H1 (cell line): ENCODE data around the gene C5. TPM values are rescaled to one million over a fixed set of nuclear protein-coding genes. Genes with fewer than 3 reads are reported as not detected.

ENCODE experiments used
- CTCF ChIA-PET: fragments of 300-600 bp; sonication (Branson Sonifier 250); formaldehyde crosslinking; loops from one replicate; lab custom pipeline; 2021; ENCODE audit not compliant: partially characterized antibody; lab: Charles Lee
- POLR2A ChIA-PET: fragments of 300-600 bp; sonication (Branson Sonifier 250); formaldehyde crosslinking; loops from one replicate; lab custom pipeline; 2021; ENCODE audit warnings: inconsistent platforms; ENCODE audit not compliant: partially characterized antibody; lab: Charles Lee
- DNase-seq, 2 experiments: peaks; one replicate each; pipeline versions ENCODE4 v3.0.0 to v3.0.0-alpha.2; 2010 to 2022; ENCODE audit warnings: low spot score in 2 of 2, low read depth in 1 of 2, mixed read lengths in 1 of 2
- FAIRE-seq: peaks from 2 replicates; lab custom pipeline; 2011; peaks lifted over from hg19 to GRCh38; lab: Jason Lieb, UNC
- H2AFZ ChIP-seq: 2 replicates; pipeline ENCODE4 v1.8.1; 2012; ENCODE audit warnings: low read length, inconsistent platforms
- H2AK5ac ChIP-seq: 2 replicates; pipeline ENCODE4 v1.6.1; 2013; ENCODE audit warnings: low read depth, low read length
- H2BK120ac ChIP-seq: replicated peaks from 2 replicates; pipeline ENCODE3; 2013; ENCODE audit warnings: low read depth, low read length, inconsistent platforms
- H2BK12ac ChIP-seq: 2 replicates; pipeline ENCODE4 v1.6.1; 2013; ENCODE audit warnings: low read depth, low read length
- H2BK15ac ChIP-seq: 2 replicates; pipeline ENCODE4 v1.6.1; 2013; ENCODE audit warnings: low read length
- H2BK20ac ChIP-seq: 2 replicates; pipeline ENCODE4 v1.6.1; 2013; ENCODE audit warnings: low read length
- H2BK5ac ChIP-seq: 2 replicates; pipeline ENCODE4 v1.6.1; 2013; ENCODE audit warnings: low read depth, low read length
- H3K14ac ChIP-seq: 2 replicates; pipeline ENCODE4 v1.6.1; 2013; ENCODE audit warnings: inconsistent platforms; ENCODE audit not compliant: insufficient read length
- H3K18ac ChIP-seq: 2 replicates; pipeline ENCODE4 v1.6.1; 2013; ENCODE audit warnings: low read length; ENCODE audit errors: extremely low read depth
- H3K23ac ChIP-seq: 2 replicates; pipeline ENCODE4 v1.6.1; 2013; ENCODE audit warnings: inconsistent platforms; ENCODE audit not compliant: insufficient read length
- H3K23me2 ChIP-seq: 2 replicates; pipeline ENCODE4 v1.6.1; 2013; ENCODE audit warnings: low read depth, low read length
- H3K27ac ChIP-seq: 2 replicates; pipeline ENCODE4 v1.6.1; 2011; ENCODE audit warnings: low read depth, low read length, inconsistent platforms
- H3K27me3 ChIP-seq, 4 experiments: replicated peaks in 1 of 4; 1 replicate in 1 of 4; 2 replicates in 3 of 4; pipeline versions ENCODE4 v1.6.1 to v1.8.1; 2011 to 2013; ENCODE audit warnings: low read length in 3 of 4, mild to moderate bottlenecking in 3 of 4, inconsistent platforms in 2 of 4, mixed read lengths in 2 of 4, moderate library complexity in 1 of 4; ENCODE audit not compliant: control insufficient read depth in 3 of 4, insufficient read depth in 3 of 4; ENCODE audit errors: extremely low read depth in 1 of 4
- H3K36me3 ChIP-seq, 4 experiments: 2 replicates each; pipeline versions ENCODE4 v1.6.1 to v1.8.1; 2011 to 2013; ENCODE audit warnings: mild to moderate bottlenecking in 4 of 4, low read length in 3 of 4, moderate library complexity in 2 of 4, control low read depth in 1 of 4, inconsistent platforms in 1 of 4; ENCODE audit not compliant: insufficient read depth in 4 of 4, control insufficient read depth in 2 of 4
- H3K4ac ChIP-seq: replicated peaks from 2 replicates; pipeline ENCODE3; 2013; ENCODE audit warnings: low read length, low read depth, mixed read lengths, inconsistent platforms; ENCODE audit not compliant: insufficient read length
- H3K4me1 ChIP-seq, 4 experiments: replicated peaks in 1 of 4; 1 replicate in 1 of 4; 2 replicates in 3 of 4; pipeline versions ENCODE4 v1.6.1 to v1.8.1; 2011 to 2013; ENCODE audit warnings: low read length in 3 of 4, inconsistent platforms in 2 of 4, mixed read lengths in 1 of 4; ENCODE audit not compliant: insufficient read depth in 4 of 4, control insufficient read depth in 3 of 4
- H3K4me2 ChIP-seq, 2 experiments: 2 replicates each; pipeline versions ENCODE4 v1.6.1 to v1.8.1; 2011 to 2013; ENCODE audit warnings: low read depth in 2 of 2, low read length in 2 of 2, control low read depth in 1 of 2, inconsistent platforms in 1 of 2, mild to moderate bottlenecking in 1 of 2; ENCODE audit not compliant: insufficient read depth in 1 of 2
- H3K4me3 ChIP-seq, 4 experiments: fragments of 200-600, 300-600 bp in 1 of 4; sonication (generic), shearing (Covaris generic), sonication (Bioruptor Twin) in 1 of 4; 2 replicates each; pipeline versions ENCODE4 v1.5.1 to v1.8.1; 2011 to 2016; ENCODE audit warnings: low read length in 4 of 4, low read depth in 3 of 4, control low read depth in 2 of 4, inconsistent platforms in 2 of 4, mild to moderate bottlenecking in 2 of 4, mixed read lengths in 1 of 4, moderate library complexity in 1 of 4; ENCODE audit not compliant: insufficient read depth in 2 of 4; ENCODE audit errors: extremely low read depth in 1 of 4
- H3K56ac ChIP-seq: replicated peaks from 2 replicates; pipeline ENCODE3; 2013; ENCODE audit warnings: low read depth, mild to moderate bottlenecking, mixed read lengths, low read length, inconsistent platforms; ENCODE audit not compliant: insufficient read length
- H3K79me1 ChIP-seq: 2 replicates; pipeline ENCODE4 v1.6.1; 2013; ENCODE audit warnings: low read depth, low read length, control low read depth
- H3K79me2 ChIP-seq, 2 experiments: 2 replicates each; pipeline versions ENCODE4 v1.6.1 to v1.8.1; 2012 to 2013; ENCODE audit warnings: low read length in 2 of 2, mild to moderate bottlenecking in 2 of 2, inconsistent platforms in 1 of 2; ENCODE audit not compliant: insufficient read depth in 2 of 2, control insufficient read depth in 1 of 2
- H3K9ac ChIP-seq, 4 experiments: replicated peaks in 1 of 4; 1 replicate in 1 of 4; 2 replicates in 3 of 4; pipeline versions ENCODE4 v1.6.1 to v1.8.1; 2011 to 2013; ENCODE audit warnings: low read depth in 3 of 4, low read length in 3 of 4, control low read depth in 2 of 4, mild to moderate bottlenecking in 2 of 4, moderate library complexity in 2 of 4, inconsistent platforms in 1 of 4; ENCODE audit errors: extremely low read depth in 1 of 4
- H3K9me3 ChIP-seq, 2 experiments: 2 replicates each; pipeline versions ENCODE4 v1.6.1 to v1.8.1; 2012 to 2013; ENCODE audit warnings: mild to moderate bottlenecking in 2 of 2, moderate library complexity in 2 of 2, control low read depth in 1 of 2, inconsistent platforms in 1 of 2, low read depth in 1 of 2, low read length in 1 of 2, mixed read lengths in 1 of 2; ENCODE audit not compliant: insufficient read depth in 2 of 2
- H4K20me1 ChIP-seq, 2 experiments: replicated peaks in 1 of 2; 2 replicates each; pipeline versions ENCODE3 to v1.8.1; 2011 to 2013; ENCODE audit warnings: inconsistent platforms in 2 of 2, low read length in 2 of 2, mild to moderate bottlenecking in 1 of 2; ENCODE audit not compliant: insufficient read depth in 2 of 2, control insufficient read depth in 1 of 2
- H4K5ac ChIP-seq: 2 replicates; pipeline ENCODE4 v1.6.1; 2013; ENCODE audit warnings: low read length, low read depth, mixed read lengths, inconsistent platforms; ENCODE audit not compliant: insufficient read length
- H4K8ac ChIP-seq: 2 replicates; pipeline ENCODE4 v1.8.0; 2013; ENCODE audit warnings: mild to moderate bottlenecking, moderate library complexity, low read length, inconsistent platforms; ENCODE audit not compliant: insufficient read depth; ENCODE audit errors: extremely low read depth
- H4K91ac ChIP-seq: replicated peaks from 2 replicates; pipeline ENCODE3; 2013; ENCODE audit warnings: low read length, mixed read lengths, inconsistent platforms; ENCODE audit not compliant: insufficient read length
- ASH2L ChIP-seq: fragments of 200-600, 300-600 bp; sonication (generic); IDR thresholded peaks from one replicate; pipeline ENCODE4 v1.7.1; 2017; ENCODE audit warnings: low read length
- MAFK ChIP-seq: IDR thresholded peaks from 2 replicates; pipeline ENCODE4 v1.6.1; 2012; ENCODE audit warnings: low read depth, mild to moderate bottlenecking, improper control_type of control experiment, low read length
- SP2 ChIP-seq: IDR thresholded peaks from 2 replicates; pipeline ENCODE4 v1.6.1; 2012; ENCODE audit warnings: mild to moderate bottlenecking, low read length, inconsistent platforms
- SRF ChIP-seq: IDR thresholded peaks from 2 replicates; pipeline ENCODE4 v1.6.1; 2011; ENCODE audit warnings: mild to moderate bottlenecking, low read depth, low read length, moderate library complexity
- TEAD4 ChIP-seq: IDR thresholded peaks from 2 replicates; pipeline ENCODE4 v1.6.1; 2012; ENCODE audit warnings: low read depth, low read length, inconsistent platforms, mixed read lengths
- WGBS, 2 experiments: shearing (Covaris generic) in 1 of 2; methylation state at CpG; one replicate each; pipeline versions ENCODE4 v1.1.6 to v1.1.7; 2013 to 2015; ENCODE audit warnings: low lambda C conversion rate in 2 of 2, mixed read lengths in 2 of 2, inconsistent platforms in 1 of 2, low coverage in 1 of 2, missing lambda C conversion rate in 1 of 2; ENCODE audit not compliant: insufficient replicate concordance in 2 of 2, insufficient coverage in 1 of 2, insufficient read length in 1 of 2; ENCODE audit errors: extremely low coverage in 1 of 2, missing lambda C conversion rate in 1 of 2; 5-methylcytosine and 5-hydroxymethylcytosine counted together
- polyA plus RNA-seq, 7 experiments: library from polyadenylated mRNA; depleted of rRNA in 3 of 7; stranded (reverse) in 5 of 7; unstranded in 2 of 7; fragments of >200 nt in 5 of 7; fragments of 200-250 nt in 2 of 7; gene quantifications; 1 replicate in 5 of 7; 2 replicates in 1 of 7; 4 replicates in 1 of 7; pipeline versions ENCODE4 v1.2.1 to v1.2.3, GENCODE V29; 2011 to 2013; ENCODE audit warnings: missing spikeins in 2 of 7, mixed read lengths in 2 of 7
- total RNA-seq: library from RNA; stranded (reverse); fragmentation: NEBNext Ultra II Directional; extraction: Animal tissue kit (Norgen Biotek cat#: 25700); gene quantifications from 2 replicates; pipeline ENCODE4 v1.2.1, GENCODE V29; 2021

Gene C5
- total and polyA plus RNA-seq, 2 of the 8 experiments (the other 6 are each of a cell fraction or from before 2014, with no cell fraction given) = 0.24 to 0.35 TPM

GRCh38 chr9:121053544-121053943, 3.5 kb upstream of the C5 start:
- Histone ChIP-seq H2BK120ac (no peak overlapping the region), H3K23me2 (no peaks in the 10 kb centered on the region), H3K9me3 (no peaks in the 10 kb centered on the region), H3K27ac (no peak overlapping the region)
- TF ChIP-seq ASH2L = peak; percentile 39
- no peak for TF ChIP-seq MAFK
- no peak for TF ChIP-seq TEAD4
- no peak for TF ChIP-seq SP2
- no peak for TF ChIP-seq SRF
- TF ChIP-seq, all 59 proteins: peak for 1
- H4K8ac ChIP-seq = no peak overlapping the region
- no peak overlapping the region for H3K14ac ChIP-seq
- no peak overlapping the region for H2BK20ac ChIP-seq
- no peak overlapping the region for H3K23ac ChIP-seq
- no peak overlapping the region for H2AK5ac ChIP-seq
- WGBS, 2 experiments = 75% methylated on average over 4 of the region's 4 CpGs; no CpG with 5 or more reads in 1 of the 2 experiments
- no peak overlapping the region for H2BK5ac ChIP-seq
- H3K27me3 ChIP-seq = no peaks in the 10 kb centered on the region
- ChIA-PET POLR2A (no interaction called here), CTCF (interaction anchor here (1.4 to 9.9 kb wide), 4 partner anchors 7 to 16 kb away, joined by 6 to 71 read pairs (median 30); no protein-coding TSS in a partner anchor)
- H3K4me1 ChIP-seq = peaks cover 0 to 3% (median 1%) of the 10 kb centered on the region in 4 experiments; a peak in 2 of 7 replicates
- no peak overlapping the region for H2BK12ac ChIP-seq
- no peak overlapping the region for H3K56ac ChIP-seq
- no peaks in the 10 kb centered on the region for H3K79me1 ChIP-seq
- H4K5ac ChIP-seq = no peak overlapping the region
- H3K4me2 ChIP-seq = peak overlapping the region in 1 of 2 experiments; percentile 22; a peak in 1 of 4 replicates
- H4K91ac ChIP-seq = no peak overlapping the region
- H3K4ac ChIP-seq = no peak overlapping the region
- H2BK15ac ChIP-seq = no peak overlapping the region
- no peaks in the 10 kb centered on the region for H3K79me2 ChIP-seq
- H3K9ac ChIP-seq = no peak overlapping the region
- no peaks in the 10 kb centered on the region for H3K36me3 ChIP-seq
- FAIRE-seq (no peak), DNase-seq (no peak)
- no peak overlapping the region for H3K4me3 ChIP-seq
- H4K20me1 ChIP-seq = no peaks in the 10 kb centered on the region
- peak overlapping the region; percentile 89; the same call in 1 of the 2 replicates for H2AFZ ChIP-seq
- no peak overlapping the region; the same call in 1 of the 2 replicates for H3K18ac ChIP-seq
